Measurements from ENCODE around the gene CEP295NL. TPM values are rescaled to one million over a fixed set of nuclear protein-coding genes. Genes with fewer than 3 reads are reported as not detected.
"Not testable (repeated sequence)": the region's sequence is repeated elsewhere in the genome, so short reads cannot be mapped to it uniquely, and the experiment has no call there.

The CEP295NL gene
- total RNA-seq, 3 donors from 2014 or later (not counting 1 experiment from before 2014, with no cell fraction given): 0.52 to 2.7 (median 2.1) TPM

DNA sequence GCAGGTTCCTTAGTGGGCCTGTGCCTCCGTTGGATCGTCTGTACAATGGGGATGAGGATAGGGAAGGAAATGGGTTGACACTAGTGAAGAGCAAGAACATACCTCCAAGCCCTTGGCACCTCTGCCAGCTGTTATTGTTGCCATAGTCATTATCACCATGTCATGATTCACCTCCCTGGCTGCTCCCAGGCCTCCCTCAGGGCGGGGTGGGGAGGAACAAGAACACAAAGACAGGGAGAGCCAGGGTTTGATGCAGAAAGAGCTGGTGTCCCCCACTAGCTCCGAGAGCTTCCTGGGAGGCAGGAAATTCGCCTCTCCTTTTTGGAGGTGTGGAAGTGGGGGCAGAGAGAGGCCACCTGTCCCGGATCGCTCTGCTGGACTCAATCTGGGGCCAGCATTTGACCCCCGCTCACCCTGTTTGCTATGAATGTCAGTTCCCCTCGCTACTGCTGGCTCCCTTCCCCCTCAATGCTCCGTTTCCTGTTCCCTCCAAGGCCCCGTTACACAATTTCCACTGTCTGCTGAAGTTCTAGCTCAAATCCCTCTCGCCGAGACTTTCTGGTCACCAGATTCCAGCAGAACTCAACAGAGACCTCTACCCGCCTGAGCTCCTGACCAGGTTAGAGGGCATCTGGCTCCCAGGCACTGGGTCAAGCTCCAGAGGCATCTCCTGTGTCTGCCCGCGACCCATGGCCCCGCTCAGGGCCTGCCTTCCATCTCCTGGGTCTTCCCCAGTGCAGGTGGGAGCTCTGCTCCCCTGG, 13.1 kb upstream of the CEP295NL start:
- no peaks in the 10 kb centered on the region for H3K36me3 Mint-ChIP-seq
- H3K36me3 ChIP-seq (ENCODE audit: control insufficient read depth, insufficient read depth, low read length): no peaks in the 10 kb centered on the region
- H3K9me3 Mint-ChIP-seq: no peaks in the 10 kb centered on the region
- H3K9me3 ChIP-seq (ENCODE audit: control insufficient read depth, insufficient read depth, low read length): no peaks in the 10 kb centered on the region
- intact Hi-C loops (cut with micrococcal nuclease): no loop called here
- peaks cover 12 to 16% of the 10 kb centered on the region in 2 donors for H3K27me3 Mint-ChIP-seq (ENCODE audit: low read depth in 2 of 2)
- TF ChIP-seq, protein P1, sequence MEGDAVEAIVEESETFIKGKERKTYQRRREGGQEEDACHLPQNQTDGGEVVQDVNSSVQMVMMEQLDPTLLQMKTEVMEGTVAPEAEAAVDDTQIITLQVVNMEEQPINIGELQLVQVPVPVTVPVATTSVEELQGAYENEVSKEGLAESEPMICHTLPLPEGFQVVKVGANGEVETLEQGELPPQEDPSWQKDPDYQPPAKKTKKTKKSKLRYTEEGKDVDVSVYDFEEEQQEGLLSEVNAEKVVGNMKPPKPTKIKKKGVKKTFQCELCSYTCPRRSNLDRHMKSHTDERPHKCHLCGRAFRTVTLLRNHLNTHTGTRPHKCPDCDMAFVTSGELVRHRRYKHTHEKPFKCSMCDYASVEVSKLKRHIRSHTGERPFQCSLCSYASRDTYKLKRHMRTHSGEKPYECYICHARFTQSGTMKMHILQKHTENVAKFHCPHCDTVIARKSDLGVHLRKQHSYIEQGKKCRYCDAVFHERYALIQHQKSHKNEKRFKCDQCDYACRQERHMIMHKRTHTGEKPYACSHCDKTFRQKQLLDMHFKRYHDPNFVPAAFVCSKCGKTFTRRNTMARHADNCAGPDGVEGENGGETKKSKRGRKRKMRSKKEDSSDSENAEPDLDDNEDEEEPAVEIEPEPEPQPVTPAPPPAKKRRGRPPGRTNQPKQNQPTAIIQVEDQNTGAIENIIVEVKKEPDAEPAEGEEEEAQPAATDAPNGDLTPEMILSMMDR (IDR thresholded peaks at IDR 0.05): no peak
- H3K4me3 Mint-ChIP-seq: no peak overlapping the region
- DNase-seq: peak in 1 of 2 donors; percentile 52
- 55% methylated on average over 15 of the region's 17 CpGs for WGBS (ENCODE audit: insufficient coverage)
- peak overlapping the region; percentile 26 for H3K27ac ChIP-seq (ENCODE audit: low read length)
- H3K27ac Mint-ChIP-seq: no peak overlapping the region
- H3K4me1 Mint-ChIP-seq: peaks cover 4 to 17% of the 10 kb centered on the region in 2 donors
- peak in 1 of 3 donors; percentile 44 for ATAC-seq
- peaks cover 34% of the 10 kb centered on the region for H3K4me1 ChIP-seq (ENCODE audit: control insufficient read depth, insufficient read depth, low read length)
- H3K27me3 ChIP-seq (ENCODE audit: control insufficient read depth, insufficient read depth, low read length): no peaks in the 10 kb centered on the region
- H3K4me3 ChIP-seq (ENCODE audit: low read length): no peak overlapping the region

DNA sequence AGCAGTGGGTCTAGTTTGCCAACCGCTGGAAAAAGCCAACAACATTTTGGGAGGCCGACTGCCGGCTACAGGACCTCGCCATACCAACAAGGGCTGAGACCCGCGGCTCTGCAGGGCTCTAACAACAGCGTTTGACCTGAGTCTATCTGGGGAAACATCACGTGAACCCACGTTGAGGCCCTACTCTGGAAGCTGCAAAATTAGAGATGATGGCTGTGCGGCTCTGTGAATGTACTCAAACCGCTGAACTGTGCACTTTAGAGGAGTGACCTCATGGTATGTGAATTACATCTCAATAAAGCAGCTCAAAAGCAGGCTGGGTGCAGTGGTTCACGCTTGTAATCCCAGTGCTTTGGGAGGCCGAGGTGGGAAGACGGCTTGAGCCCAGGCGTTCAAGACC, 10.1 kb upstream of the CEP295NL start:
- Histone ChIP-seq H3K4me3 (ENCODE audit: low read length) (no peak overlapping the region), H3K36me3 (ENCODE audit: control insufficient read depth, insufficient read depth, low read length) (no peaks in the 10 kb centered on the region), H3K27me3 (ENCODE audit: control insufficient read depth, insufficient read depth, low read length) (no peaks in the 10 kb centered on the region), H3K27ac (ENCODE audit: low read length) (no peak overlapping the region), H3K4me1 (ENCODE audit: control insufficient read depth, insufficient read depth, low read length) (peaks cover 30% of the 10 kb centered on the region), H3K9me3 (ENCODE audit: control insufficient read depth, insufficient read depth, low read length) (no peaks in the 10 kb centered on the region)
- no peaks in the 10 kb centered on the region for H3K36me3 Mint-ChIP-seq
- 91% methylated on average over 15 of the region's 15 CpGs for WGBS (ENCODE audit: insufficient coverage)
- no peak for DNase-seq
- no peak overlapping the region for H3K4me3 Mint-ChIP-seq
- H3K9me3 Mint-ChIP-seq: no peaks in the 10 kb centered on the region
- peaks cover 4 to 12% of the 10 kb centered on the region in 2 donors for H3K4me1 Mint-ChIP-seq
- peaks cover 5 to 10% of the 10 kb centered on the region in 2 donors for H3K27me3 Mint-ChIP-seq (ENCODE audit: low read depth in 2 of 2)
- TF ChIP-seq, protein P1 (IDR thresholded peaks at IDR 0.05): no peak
- intact Hi-C loops (cut with micrococcal nuclease): no loop called here
- ATAC-seq: no peak
- no peak overlapping the region for H3K27ac Mint-ChIP-seq

DNA sequence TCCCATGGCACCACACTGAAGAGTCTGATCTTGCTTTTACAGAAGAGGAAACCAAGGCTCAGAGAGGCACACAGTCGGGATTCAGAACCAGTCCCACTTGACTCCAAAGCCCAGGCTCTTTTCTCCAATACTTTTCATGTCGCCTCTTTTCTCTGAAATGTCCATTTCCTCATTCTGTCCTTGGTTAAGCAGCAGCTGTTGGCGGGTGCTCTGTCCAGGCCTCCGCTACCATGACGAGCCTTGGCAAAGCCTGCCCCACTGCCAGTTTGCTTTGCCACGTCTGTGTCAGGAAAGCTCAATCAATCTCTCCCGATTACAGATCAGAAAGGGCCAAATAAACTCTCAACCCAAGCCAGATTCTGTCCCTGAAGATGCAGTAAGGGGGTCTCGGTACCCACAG, 9.1 kb upstream of the CEP295NL start:
- DNase-seq (no peak), ATAC-seq (no peak)
- Mint-ChIP-seq H3K9me3 (no peaks in the 10 kb centered on the region), H3K4me1 (peaks cover 0 to 5% of the 10 kb centered on the region in 2 donors), H3K27ac (no peak overlapping the region), H3K27me3 (ENCODE audit: low read depth in 2 of 2) (peaks cover 0 to 3% of the 10 kb centered on the region in 2 donors), H3K4me3 (no peak overlapping the region), H3K36me3 (no peaks in the 10 kb centered on the region)
- no peaks in the 10 kb centered on the region for H3K27me3 ChIP-seq (ENCODE audit: control insufficient read depth, insufficient read depth, low read length)
- no peaks in the 10 kb centered on the region for H3K36me3 ChIP-seq (ENCODE audit: control insufficient read depth, insufficient read depth, low read length)
- 77% methylated on average over 8 of the region's 8 CpGs for WGBS (ENCODE audit: insufficient coverage)
- intact Hi-C loops (cut with micrococcal nuclease): no loop called here
- TF ChIP-seq, protein P1 (IDR thresholded peaks at IDR 0.05): no peak
- H3K4me1 ChIP-seq (ENCODE audit: control insufficient read depth, insufficient read depth, low read length): peaks cover 25% of the 10 kb centered on the region
- no peak overlapping the region for H3K27ac ChIP-seq (ENCODE audit: low read length)
- no peaks in the 10 kb centered on the region for H3K9me3 ChIP-seq (ENCODE audit: control insufficient read depth, insufficient read depth, low read length)
- H3K4me3 ChIP-seq (ENCODE audit: low read length): no peak overlapping the region

DNA sequence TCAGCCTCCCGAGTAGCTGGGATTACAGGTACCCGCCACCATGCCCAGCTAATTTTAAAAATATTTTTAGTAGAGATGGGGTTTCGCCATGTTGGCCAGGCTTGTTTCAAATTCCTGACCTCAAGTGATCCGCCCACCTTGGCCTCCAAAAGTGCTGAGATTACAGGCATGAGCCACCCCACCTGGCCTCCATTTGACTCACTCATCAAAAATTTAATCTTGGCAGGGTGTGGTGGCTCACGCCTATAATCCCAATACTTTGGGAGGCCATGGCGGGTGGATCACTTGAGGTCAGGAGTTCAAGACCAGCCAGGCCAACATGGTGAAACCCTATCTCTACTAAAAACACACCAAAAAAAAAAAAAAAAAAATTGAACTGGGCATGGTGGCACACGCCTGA, 8.5 kb upstream of the CEP295NL start:
- intact Hi-C loops (cut with micrococcal nuclease); H3K4me3 ChIP-seq (ENCODE audit: low read length); H3K36me3 Mint-ChIP-seq; H3K36me3 ChIP-seq (ENCODE audit: control insufficient read depth, insufficient read depth, low read length); H3K27ac Mint-ChIP-seq; H3K9me3 Mint-ChIP-seq; H3K27me3 Mint-ChIP-seq (ENCODE audit: low read depth in 2 of 2); H3K9me3 ChIP-seq (ENCODE audit: control insufficient read depth, insufficient read depth, low read length); DNase-seq; H3K4me3 Mint-ChIP-seq; ATAC-seq; H3K27ac ChIP-seq (ENCODE audit: low read length); H3K4me1 Mint-ChIP-seq; H3K27me3 ChIP-seq (ENCODE audit: control insufficient read depth, insufficient read depth, low read length): not testable (repeated sequence)
- peaks cover 21% of the 10 kb centered on the region for H3K4me1 ChIP-seq (ENCODE audit: control insufficient read depth, insufficient read depth, low read length)
- WGBS (ENCODE audit: insufficient coverage): 83% methylated on average over 7 of the region's 7 CpGs
